ENCODE results near the gene RBFOX1.

The RBFOX1 gene

DNA sequence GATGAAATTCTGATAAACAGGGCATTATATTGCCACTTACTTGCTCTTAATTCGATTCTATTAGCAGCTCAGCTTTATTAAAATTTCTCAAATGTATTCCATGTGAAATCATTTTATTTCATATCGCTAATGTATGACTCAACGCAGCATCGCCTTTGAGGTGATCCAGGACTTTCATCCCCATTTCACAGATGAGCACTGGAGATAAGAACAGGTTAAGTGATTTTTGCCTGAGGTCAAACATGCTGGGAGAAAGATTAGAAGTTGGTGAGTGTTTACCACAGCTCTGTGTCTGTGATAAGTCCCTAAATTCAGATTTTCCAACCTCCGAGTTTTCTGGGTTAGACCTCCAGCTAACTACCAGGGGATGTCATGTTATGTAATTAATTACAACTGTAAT, 43.6 kb downstream of the RBFOX1 start:
- DNase-seq: no peak

DNA sequence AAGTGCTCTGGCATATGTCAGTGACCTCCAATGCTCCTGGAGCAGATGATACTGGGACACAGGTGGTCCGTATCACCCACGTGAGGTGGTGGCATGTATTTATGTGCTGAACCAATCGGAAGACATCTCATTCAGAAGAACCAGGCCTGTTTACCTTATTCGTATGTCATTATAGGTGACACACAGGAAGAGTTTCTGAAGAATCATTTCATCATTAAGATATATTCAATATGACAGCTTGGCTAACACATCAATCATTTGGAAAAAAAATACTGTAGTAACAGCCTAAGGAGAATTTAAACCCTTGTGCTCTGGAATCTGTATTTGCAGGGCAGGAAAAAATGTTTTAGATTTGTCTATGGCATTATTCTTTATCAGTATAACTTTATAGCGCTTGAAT, 44.6 kb downstream of the RBFOX1 start:
- no peak for DNase-seq

DNA sequence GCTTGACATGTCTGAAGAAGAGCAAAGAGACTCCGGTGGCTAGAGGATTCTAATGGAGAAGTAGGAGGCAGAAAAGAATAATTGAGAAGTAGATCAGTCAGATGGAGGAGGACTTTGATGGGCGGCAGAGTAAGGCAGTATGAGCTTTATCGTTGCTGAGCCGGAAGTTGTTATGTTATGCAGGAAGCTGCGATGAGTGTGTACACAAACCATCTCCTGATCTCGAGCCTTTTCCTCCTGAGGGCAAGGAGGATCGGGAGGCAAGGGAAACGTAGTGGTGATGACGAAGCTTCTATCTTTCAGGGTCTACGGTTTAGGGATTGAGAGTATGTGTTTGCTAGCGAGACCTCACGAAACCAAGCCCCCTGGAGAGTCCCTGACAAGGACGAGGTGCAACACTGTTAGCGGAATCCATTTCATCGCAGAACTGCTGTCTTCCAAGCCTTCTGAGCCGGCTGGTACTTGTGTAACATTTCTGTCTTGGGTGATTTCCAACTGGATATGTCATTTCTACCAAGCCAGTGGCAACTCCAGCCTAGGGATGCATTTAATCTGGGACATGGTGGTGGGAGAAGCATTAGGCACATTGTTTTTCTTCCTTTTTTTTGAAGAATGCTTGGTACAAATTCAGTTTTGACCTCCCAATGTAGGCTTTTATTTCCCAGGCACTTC, 45.5 kb downstream of the RBFOX1 start:
- no peak for DNase-seq

DNA sequence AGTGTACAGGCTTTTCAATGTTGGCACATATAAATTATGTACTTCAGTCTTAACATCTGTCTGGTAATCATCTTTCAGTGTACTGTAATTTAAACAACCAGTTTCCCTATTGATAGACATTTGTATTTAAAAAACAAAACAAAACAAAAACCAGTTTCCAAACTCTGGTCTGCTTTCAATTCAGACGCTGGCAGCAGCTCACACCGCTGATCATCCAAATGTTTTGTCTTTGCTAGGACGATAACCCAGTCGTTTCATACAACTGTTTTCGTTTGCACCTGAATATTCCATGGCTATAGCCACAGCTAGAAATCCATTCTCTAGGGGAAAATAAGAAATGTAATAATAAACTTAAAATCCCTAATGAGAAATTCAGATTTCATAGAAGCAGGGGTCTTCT, 47.8 kb downstream of the RBFOX1 start:
- no peak for DNase-seq

DNA sequence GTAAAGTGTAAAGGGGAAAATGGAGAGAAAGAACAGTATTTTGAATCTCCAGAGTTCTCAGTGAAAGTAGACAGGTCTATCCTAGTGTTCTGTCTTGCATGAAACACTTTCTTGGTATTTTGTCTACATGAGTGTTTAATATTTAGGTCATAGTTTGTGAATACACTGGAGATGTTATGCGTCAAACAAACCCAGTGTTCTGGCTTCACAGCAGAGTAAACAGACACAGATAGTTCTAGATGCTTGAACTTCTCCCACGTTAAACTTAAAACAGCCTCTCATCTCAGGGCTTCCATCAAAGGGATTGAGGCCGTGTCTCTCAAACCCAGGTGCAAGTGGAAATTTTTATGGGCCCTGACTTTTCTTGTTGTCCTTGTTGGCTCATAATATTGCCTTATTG, 48.3 kb downstream of the RBFOX1 start:
- DNase-seq: no peak

DNA sequence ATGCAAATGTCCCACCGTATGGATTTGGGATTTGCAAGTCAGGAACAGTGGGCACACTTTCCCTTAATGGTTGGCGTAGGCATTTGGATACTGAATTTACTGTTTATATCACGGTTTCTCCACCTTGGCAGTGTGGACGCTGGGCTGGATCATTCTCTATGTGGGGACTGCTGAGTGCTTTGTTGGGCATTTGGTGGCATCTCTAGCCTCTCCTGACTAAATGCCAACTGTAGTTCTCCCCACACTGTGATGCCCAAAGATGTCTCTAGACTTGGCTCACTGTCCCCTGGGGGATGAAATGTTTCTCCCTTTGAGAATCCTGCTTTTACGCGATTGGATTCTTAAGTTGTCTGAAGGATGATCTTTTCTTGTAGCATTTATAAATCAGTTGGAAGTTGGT, 49.0 kb downstream of the RBFOX1 start:
- no peak for DNase-seq

DNA sequence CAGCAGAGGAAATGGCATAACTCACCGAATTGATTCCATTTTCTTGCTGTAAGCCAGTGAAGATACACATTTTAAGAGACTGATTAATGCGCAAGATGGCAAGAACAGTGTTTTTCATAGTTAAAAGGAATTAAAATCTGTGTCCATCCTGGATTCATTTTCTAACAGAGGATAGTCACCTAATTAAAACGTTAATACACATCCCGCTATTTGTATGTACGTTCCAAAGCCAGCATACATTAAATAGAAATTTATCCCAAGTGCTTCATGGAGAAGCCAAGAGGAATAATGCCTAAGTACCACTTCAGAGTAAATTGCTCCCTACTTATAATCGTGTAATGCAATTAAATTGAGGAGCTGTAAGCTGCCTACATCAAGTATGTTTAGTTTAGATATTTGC, 49.9 kb downstream of the RBFOX1 start:
- DNase-seq: no peak

DNA sequence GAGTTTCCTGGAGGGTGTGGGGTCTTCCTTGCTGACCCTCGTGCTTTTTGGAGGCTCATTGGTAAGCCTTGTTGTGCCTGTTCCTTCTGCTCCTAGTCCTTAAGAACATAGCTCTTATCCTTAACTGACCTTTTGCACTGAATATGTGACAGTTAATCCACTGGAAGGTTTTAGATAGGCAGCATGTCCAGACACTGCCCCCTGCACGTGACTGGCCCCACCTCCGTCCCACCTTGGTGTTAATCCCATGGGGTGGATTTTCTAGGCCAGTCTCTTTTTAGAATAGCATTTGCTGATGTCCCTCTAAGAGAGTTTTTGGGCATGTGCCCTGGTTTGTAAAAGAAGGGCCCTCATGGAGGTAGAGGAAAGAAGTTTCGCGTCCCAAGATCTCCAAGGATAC, 58.3 kb downstream of the RBFOX1 start:
- DNase-seq: no peak

DNA sequence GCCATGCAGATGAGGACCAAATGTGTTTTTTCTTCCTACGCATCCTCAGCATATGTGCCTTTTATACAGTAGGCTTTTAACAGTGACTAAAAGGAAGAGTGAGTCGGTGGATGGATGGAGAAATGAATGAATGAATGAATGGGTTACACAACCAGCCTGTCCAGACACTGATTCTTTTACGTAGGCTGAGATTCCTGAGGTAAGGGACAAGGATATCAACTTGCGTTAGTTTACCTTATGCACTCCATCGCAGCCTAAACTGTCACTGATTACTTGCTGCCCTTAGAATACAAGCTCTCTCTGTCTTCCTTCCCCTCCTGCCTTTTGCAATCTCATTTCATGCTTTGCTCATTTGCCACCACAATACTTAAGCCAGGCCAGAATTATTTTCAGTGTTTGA, 59.0 kb downstream of the RBFOX1 start:
- DNase-seq: no peak

DNA sequence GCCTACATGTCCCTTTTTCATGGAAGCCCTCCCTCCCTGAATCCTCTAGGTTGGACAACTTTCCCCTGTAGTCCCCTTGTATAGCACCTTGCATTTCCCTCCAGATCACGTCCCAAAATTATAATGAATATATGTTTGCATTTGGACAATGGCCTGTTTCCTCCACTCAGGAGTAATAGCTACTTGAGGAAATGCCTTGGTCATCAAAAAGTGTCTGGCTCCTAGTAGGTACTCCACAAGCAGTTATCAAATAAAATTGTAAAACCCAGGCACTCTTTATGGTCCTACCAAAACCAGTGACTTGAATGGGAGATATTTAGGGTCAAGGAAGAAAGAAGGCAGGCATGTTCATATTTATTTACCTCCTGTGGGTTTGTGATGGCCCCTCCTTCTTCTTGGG, 59.6 kb downstream of the RBFOX1 start:
- no peak for DNase-seq

DNA sequence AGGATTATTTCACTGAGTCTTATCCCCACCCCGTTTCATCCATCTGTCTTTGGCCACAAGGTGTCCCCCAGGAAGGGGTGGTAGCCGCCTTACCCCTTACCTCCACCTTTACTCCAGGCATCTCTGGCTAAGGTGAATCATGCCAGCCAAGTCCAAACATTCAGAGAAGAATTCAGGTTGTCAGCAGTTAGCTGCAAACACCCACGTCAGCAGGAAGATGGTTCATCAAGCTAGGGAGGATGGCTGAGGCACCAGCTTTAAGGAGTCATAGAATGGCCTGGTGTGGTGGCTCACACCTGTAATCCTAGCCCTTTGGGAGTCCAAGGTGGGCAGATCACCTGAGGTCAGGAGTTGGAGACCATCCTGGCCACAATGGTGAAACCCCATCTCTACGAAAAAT, 61.0 kb downstream of the RBFOX1 start:
- no peak for DNase-seq

DNA sequence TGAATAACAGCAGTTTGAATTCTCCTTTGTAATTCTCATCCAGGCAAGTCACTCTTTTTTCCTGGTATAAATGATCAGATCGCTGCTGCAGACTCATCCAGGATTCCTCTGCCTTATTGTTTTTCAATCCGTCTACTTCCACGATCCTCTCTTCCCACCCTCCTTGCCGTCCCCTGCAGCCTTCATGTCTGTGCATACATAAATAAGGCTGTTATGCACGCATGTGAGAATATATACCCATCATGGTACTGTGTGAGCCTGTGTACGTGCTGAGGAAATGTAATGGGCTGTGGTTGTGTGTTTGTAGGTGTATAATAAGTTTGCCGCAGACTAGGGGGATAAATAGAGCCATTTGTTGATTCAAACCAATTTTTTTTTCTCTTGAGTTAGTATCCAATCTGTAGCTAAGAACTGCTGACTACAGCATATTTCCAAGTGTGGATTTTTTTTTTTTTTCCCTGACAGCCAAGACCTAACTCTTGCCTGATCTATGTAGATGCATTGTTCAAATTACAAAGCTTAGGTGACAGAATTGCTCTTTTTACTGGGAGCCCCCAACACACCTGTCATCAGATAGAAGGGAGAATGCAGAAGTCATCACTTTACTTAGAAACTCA, 62.2 kb downstream of the RBFOX1 start:
- no peak for DNase-seq

DNA sequence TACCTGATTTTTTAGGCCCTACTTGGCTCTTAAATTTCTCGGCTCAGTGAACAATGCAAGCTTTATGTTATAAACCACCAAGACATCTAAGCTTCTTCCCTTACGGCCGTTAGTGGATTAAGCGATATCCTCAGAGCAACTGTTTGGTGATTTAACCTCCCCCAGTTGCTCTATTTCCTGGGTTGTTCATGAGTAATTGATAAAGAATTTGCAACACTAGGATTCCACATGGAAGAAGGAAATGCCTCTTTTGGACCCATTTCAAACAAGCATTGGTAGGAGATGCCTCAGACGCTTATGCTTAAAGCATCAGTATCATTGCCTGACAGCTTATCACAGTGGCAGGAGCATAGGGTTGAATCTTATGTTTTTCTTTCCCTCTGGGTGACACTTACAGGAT, 65.3 kb downstream of the RBFOX1 start:
- DNase-seq: no peak

DNA sequence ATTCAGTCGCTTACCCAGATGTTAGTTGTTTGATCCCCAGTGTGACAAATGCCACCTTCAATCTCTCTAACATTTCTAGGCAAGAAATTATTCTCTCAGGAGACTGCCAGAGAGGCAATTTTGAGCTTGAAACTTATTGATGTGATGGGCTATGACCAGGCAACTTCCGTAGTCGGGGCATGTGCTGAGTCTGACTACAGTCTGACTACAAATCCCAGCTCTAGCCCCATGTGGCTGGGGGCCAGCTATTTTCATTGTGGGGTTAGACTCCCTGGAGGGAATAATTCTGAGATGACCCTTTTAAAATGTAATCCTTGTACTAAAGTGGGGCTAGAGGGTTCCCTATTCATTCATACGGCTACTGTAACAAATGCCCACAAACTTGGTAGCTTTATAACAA, 65.9 kb downstream of the RBFOX1 start:
- no peak for DNase-seq

DNA sequence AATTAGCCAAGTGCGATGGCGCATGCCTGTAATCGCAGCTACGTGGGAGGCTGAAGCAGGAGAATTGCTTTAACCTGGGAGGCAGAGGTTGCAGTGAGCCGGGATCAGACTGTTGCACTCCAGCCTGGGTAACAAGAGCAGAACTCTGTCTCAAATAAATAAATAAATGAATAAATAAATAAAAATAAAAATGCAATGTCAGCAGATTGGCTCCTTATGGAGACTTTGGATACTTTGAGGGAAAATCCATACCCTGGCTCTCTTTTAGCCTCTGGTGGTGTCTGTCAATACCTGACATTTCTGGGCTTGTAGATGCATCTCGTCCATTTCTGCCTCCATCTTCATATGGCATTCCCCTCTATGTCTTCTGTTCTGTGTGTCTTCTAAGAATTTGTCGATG, 66.7 kb downstream of the RBFOX1 start:
- no peak for DNase-seq

DNA sequence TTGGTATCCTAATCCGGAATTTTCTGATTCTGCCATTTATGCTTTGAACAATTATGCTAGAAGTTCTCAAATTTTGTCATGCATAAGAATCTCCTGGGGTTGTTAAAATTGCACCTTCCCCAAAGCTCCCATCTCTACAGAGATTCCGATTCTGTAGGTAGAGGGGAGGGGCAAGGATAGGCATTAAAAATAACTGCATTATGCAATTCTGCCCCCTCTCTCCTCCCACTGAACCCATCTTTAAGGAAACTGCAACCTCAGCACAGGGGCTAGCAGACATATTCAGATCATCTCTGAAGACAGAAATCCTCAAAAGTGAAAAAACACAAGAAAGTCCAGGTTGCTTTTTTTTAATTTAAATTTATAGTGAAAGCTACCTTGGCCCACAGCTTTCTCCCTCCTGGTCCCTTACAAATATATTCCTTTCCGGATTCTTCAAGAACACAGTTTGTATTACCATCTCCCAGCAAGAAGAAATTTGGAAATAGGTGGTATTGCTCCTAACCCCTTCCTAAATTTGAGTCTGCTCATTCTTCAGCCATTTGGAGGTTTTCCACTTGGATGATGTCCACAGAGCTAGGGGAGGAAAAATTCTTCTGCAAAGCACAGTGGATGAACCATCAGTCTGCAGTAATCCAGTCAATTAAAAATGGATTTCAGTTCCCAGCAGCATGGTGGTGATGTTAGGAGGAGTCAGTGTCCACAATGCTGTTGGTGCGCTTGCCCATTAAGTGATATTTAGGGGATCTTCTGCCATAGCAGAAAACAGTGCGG, 67.7 kb downstream of the RBFOX1 start:
- DNase-seq: no peak

DNA sequence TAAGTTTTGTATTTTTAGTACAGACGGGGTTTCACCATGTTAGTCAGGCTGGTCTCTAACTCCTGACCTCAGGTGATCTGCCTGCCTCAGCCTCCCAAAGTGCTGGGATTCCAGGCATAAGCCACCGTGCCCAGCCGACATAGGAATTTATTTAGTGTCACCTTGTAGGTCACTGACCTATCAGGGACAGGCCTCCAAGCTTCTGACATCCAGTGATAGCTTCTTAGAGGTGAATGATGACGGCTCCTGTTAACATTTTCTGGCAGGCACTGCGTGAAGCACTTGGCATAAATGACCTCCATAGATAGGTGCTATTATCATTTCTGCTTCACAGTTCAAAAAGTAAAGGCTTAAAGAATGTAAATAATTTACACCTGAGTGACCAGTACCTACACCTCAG, 71.6 kb downstream of the RBFOX1 start:
- no peak for DNase-seq

DNA sequence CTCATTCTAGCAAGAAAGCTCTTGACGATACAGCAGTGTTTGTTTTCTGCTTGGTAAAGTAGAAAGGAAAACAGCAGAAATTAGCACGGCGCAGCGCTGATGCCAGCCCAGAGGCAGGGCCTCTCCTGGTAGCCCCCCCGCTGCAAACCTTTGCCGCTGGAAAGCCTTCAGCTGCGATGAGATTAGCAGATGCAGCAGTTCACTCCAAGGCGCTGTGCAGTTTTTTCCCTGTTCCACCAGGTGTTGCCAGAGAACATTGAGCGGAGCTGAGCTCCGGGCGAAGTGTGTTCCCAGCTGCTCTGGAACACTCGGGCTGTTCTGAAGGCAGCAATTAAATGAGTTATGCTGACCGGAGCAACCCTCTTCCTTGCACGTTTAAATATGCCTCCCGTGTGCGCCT, 72.5 kb downstream of the RBFOX1 start:
- DNase-seq: no peak

DNA sequence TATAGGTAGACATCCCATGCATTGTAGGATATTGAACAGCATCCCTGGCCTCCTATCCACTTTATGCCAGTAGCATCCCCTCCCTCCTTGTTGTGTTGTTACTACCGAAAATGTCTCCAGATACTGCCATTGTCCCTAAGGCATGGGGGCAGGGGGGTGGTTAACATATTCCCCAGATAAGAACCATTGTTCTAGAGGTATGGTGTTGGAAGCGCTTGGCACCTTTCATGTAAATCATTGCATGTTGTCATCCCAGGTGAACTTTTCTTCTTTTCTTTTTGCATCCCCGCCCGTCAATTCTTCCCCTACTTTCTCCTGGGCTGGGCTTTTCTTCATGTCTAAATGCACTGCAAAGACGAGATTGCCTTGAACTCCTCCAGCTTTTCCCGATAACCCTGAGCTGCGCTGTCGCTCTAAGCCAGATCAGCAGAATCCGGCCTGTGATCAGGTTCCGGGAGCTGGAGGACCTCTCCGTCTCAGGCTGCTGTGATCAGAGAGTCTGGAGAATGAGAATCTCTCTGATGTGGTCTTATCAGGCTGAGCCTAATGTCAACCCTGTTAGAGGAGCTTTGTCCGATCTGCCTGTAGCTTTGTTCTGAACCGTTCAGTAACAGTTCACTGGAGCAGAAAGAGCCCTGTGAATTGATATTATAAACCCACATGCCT, 76.2 kb downstream of the RBFOX1 start:
- DNase-seq: no peak

DNA sequence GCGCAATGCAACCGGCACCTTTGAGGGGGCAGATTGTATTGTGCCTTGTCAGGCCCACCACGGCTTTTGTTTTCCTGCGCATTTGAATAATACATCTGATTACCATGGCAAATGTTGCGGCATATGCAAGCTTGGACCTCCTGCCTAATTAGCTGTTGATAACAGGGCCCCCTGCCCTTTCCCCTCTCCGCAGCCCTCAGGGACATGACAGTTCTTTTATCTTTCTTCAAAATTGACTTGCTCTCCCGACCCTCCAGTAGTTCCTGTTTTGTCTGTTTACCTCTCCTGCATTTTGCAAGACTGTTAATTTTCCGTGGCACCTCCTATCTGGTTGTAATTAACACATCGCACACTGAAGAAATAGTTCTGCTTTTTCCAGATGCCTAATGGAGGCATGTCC, 86.8 kb downstream of the RBFOX1 start:
- DNase-seq: no peak

DNA sequence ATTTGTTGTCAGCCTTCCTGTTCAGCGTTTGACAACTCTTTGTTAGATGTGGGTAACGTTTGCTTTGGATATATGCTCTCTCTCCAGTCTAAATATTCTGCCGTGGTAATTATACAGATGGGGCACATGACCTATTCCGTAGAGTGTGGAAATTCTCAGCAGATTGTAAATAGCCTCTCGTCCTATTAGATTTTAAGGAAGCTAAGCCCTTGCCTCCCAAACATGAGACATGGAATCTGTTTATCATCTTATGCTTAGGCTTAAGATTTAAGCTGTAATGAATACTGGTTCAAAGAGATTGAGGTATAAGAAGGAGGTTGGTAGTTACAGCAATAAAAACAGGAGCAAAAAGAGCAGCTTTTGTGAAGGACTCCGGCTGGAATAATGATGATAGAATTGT, 87.4 kb downstream of the RBFOX1 start:
- no peak for DNase-seq

DNA sequence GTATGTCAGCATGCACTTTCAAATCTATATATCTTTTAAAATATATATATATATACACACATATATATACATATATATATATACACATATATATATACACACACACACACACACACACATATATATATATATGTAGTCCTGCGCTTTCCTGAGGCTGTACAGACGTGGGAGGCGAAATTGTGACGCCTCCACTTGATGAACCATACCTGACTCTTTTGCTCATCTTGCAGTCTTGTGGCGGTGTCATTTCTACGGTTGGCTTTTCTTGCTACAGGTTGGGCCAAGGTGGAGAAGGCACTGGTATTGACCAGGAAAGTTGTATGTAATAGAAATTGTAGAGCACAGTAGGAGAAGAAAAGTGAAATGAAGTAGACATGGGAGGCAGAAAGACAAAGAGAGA, 88.2 kb downstream of the RBFOX1 start:
- no peak for DNase-seq

DNA sequence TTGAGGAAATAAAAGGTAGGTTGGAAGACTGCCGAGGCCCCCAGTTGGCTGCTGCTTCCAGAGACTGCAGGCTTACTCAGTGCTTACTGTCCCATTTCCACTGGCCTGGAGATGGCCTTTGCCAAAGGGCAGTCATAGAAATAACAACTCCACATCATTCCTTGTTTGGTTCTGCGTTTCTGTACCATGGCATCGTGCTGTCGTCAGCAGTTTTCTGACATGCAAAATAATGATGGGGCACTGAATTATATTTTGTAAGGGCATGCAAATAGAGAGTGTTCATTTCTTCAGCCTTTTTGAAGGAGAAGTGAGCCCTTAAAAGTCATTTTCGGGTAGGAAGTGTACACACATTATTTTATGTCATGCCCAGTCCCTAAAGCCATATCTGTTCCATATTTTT, 88.9 kb downstream of the RBFOX1 start:
- DNase-seq: no peak

All from NCI-H345 (cell line).